NCI-H2196 (cell line): ENCODE measurements around the gene MUC6.
"Not testable (repeated sequence)": the region's sequence is repeated elsewhere in the genome, so short reads cannot be mapped to it uniquely, and the experiment has no call there.

ENCODE experiments used
- DNase-seq: peaks from one replicate; lab custom pipeline; 2025; ENCODE audit not compliant: unreplicated experiment; lab: John Stamatoyannopoulos, UW

Gene MUC6

GRCh38 chr11:1025410-1026162 lies 10.9 kb downstream of the MUC6 start:
- DNase-seq = no peak

GRCh38 chr11:1024597-1025409 lies 11.7 kb downstream of the MUC6 start:
- DNase-seq = no peak

GRCh38 chr11:1023811-1024596 lies 12.5 kb downstream of the MUC6 start:
- DNase-seq = no peak

GRCh38 chr11:1022908-1023810 lies 13.4 kb downstream of the MUC6 start:
- no peak for DNase-seq

- no peak for DNase-seq
These were observed 14.1 kb downstream of the MUC6 start for GRCh38 chr11:1022411-1022810.

GRCh38 chr11:1020211-1020905 lies 16.2 kb downstream of the MUC6 start:
- no peak for DNase-seq

- no peak for DNase-seq
These were observed 17.1 kb downstream of the MUC6 start for GRCh38 chr11:1019321-1019910.

- DNase-seq = no peak
These were observed 18.4 kb downstream of the MUC6 start for GRCh38 chr11:1018091-1018490.

- DNase-seq = no peak
These were observed 19.1 kb downstream of the MUC6 start for GRCh38 chr11:1017269-1018005.

- DNase-seq = not testable (repeated sequence)
These were observed 19.9 kb downstream of the MUC6 start for GRCh38 chr11:1016610-1017126.

- no peak for DNase-seq
These were observed 20.5 kb downstream of the MUC6 start for GRCh38 chr11:1015826-1016545.

- no peak for DNase-seq
These were observed 21.5 kb downstream of the MUC6 start for GRCh38 chr11:1015064-1015463.

GRCh38 chr11:1014276-1014675 lies 22.2 kb downstream of the MUC6 start:
- no peak for DNase-seq

GRCh38 chr11:1013631-1013935 lies 22.9 kb downstream of the MUC6 start:
- DNase-seq = no peak

- DNase-seq = no peak
These were observed 23.5 kb downstream of the MUC6 start for GRCh38 chr11:1012740-1013630.

- DNase-seq = no peak
These were observed 24.2 kb downstream of the MUC6 start for GRCh38 chr11:1012291-1012690.

GRCh38 chr11:1011320-1011698 lies 25.2 kb downstream of the MUC6 start:
- DNase-seq = no peak
